Measurements from ENCODE around the gene TYMP.

The TYMP gene

GRCh38 chr22:50507421-50507990, 22.3 kb downstream of the TYMP start, which contains the start of gene LMF2 (continued):
- no peak for TF ChIP-seq ZNF658 (tag by site-specific recombination; IDR thresholded peaks at IDR 0.05)
- TF ChIP-seq ZBTB8A (tag by site-specific recombination; IDR thresholded peaks at IDR 0.05) = peak; percentile 64
- 0 out of 2 replicates have a peak, but pooled peaks have one; percentile 32 for TF ChIP-seq ZSCAN30 (tag by site-specific recombination; IDR thresholded peaks at IDR 0.05)
- TF ChIP-seq PATZ1 (tag by site-specific recombination; IDR thresholded peaks at IDR 0.05) = peak; percentile 53
- TF ChIP-seq ZNF626 (tag by site-specific recombination; IDR thresholded peaks at IDR 0.05) = no peak
- peak; percentile 49 for TF ChIP-seq GLIS1 (tag by site-specific recombination; IDR thresholded peaks at IDR 0.05)
- peak; percentile 81; the same call in 1 of the 2 replicates for TF ChIP-seq KLF7 (tag by site-specific recombination; IDR thresholded peaks at IDR 0.05; ENCODE audit: borderline replicate concordance)
- TF ChIP-seq ZNF2 (tag by site-specific recombination; IDR thresholded peaks at IDR 0.05) = 0 out of 2 replicates have a peak, but pooled peaks have one; percentile 17
- 0 out of 2 replicates have a peak, but pooled peaks have one; percentile 16 for TF ChIP-seq ZEB2 (tag by site-specific recombination; IDR thresholded peaks at IDR 0.05)
- no peak for TF ChIP-seq TRIM28 (IDR thresholded peaks at IDR 0.05; ENCODE audit: borderline replicate concordance, low read length)
- peak; percentile 38; the same call in 1 of the 2 replicates for TF ChIP-seq SP3 (tag by site-specific recombination; IDR thresholded peaks at IDR 0.05)
- TF ChIP-seq SP2 (tag by site-specific recombination; IDR thresholded peaks at IDR 0.05) = peak; percentile 38
- TF ChIP-seq ZIC2 (tag by site-specific recombination; IDR thresholded peaks at IDR 0.05) = no peak
- no peak for TF ChIP-seq ZNF529 (tag by site-specific recombination; IDR thresholded peaks at IDR 0.05; ENCODE audit: insufficient replicate concordance)
- TF ChIP-seq, protein P1, sequence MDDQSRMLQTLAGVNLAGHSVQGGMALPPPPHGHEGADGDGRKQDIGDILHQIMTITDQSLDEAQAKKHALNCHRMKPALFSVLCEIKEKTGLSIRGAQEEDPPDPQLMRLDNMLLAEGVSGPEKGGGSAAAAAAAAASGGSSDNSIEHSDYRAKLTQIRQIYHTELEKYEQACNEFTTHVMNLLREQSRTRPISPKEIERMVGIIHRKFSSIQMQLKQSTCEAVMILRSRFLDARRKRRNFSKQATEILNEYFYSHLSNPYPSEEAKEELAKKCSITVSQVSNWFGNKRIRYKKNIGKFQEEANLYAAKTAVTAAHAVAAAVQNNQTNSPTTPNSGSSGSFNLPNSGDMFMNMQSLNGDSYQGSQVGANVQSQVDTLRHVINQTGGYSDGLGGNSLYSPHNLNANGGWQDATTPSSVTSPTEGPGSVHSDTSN (CRISPR knock-in tag; IDR thresholded peaks at IDR 0.05) = peak; percentile 38; the same call in 1 of the 2 replicates
- TF ChIP-seq ZNF148 (tag by site-specific recombination; IDR thresholded peaks at IDR 0.05; ENCODE audit: borderline replicate concordance) = no peak
- peak; percentile 77; the same call in 1 of the 2 replicates for TF ChIP-seq ZNF341 (tag by site-specific recombination; IDR thresholded peaks at IDR 0.05; ENCODE audit: low read depth)
- TF ChIP-seq TSHZ1 (tag by site-specific recombination; IDR thresholded peaks at IDR 0.05; ENCODE audit: borderline replicate concordance) = no peak
- no peak for TF ChIP-seq TCF7L2 (IDR thresholded peaks at IDR 0.05; ENCODE audit: borderline replicate concordance, low read depth, low read length)
- 0 out of 2 replicates have a peak, but pooled peaks have one; percentile 33 for TF ChIP-seq KLF16 (tag by site-specific recombination; IDR thresholded peaks at IDR 0.05)
- peak; percentile 53; the same call in 1 of the 2 replicates for TF ChIP-seq SP7 (tag by site-specific recombination; IDR thresholded peaks at IDR 0.05)
